HG02642 (cell line): ENCODE data around the gene VEGFB.
A peak's percentile ranks its signal among the peaks of the same experiment; 100 is the strongest.

Experiments
- ATAC-seq: cut with Tn5 transposase; IDR thresholded peaks from one replicate; pipeline ENCODE4 v1.9.1; 2021; ENCODE audit warnings: mild to moderate bottlenecking; ENCODE audit not compliant: unreplicated experiment, poor library complexity

The VEGFB gene

DNA sequence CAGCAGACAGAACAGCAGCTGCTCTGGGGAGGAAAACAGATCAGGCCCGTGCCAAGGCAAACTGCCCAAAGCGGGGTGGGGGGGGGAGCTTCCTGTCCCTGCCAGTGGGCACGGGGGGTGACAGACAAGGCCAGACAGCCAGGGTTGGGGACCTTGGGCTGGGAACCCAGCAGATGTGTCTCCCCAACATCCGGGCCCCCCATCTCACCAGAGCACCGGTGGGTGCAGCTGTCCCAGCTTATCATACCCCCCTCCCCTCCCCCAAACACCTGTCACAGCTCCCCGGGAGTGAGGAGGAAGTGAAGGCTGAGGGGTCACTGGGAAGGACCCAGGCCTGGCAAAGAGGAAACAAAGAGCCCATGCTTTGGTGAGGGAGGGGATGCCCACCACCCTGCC is 11.0 kb downstream of the VEGFB start:
- ATAC-seq = no peak

GRCh38 chr11:64245797-64246620 is 11.6 kb downstream of the VEGFB start:
- ATAC-seq = no peak

GRCh38 chr11:64246621-64246870 is 12.2 kb downstream of the VEGFB start:
- ATAC-seq = peak; percentile 10

DNA sequence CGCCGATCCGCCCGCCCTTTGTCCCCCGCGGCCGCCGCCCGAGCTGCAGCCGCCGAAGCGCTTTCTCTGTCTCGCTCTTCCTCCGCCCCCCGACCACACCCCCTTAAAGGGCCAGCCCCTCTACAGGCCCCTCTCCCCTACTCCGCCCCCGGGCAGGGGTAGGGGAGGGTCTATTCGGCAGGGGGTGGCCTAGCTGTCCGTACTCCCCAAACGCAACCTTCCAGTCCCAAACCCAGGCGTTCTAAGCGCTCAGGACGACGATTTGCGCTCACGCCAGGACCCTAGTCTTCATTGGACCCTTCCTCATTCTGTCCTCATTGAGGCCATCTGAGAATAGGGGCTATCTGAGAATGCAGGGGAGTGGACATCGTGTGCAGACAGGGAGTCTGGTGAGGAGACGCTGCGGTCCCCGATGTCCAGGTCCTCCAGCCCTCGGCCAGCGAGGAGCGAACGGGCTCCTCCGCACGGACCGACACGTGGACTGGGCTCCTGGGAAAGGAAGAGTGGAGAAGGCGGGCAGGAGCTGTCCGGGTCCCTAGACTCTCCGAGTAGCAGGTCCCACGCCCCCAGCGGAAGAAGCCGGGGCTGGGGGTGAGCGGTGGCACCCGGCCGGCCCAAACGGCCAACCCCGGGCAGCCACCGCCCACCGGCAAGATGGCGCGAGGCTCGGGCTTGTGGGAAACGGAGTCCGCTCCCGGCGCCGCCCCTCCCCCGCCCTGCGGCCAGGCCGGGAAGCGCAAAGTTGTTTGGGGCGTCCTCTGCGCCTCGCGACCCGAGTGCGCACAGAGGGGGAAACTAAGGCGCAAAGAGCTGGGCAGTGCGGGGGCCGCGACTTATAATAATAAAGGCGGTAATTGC is 12.7 kb downstream of the VEGFB start, which contains the start of gene PPP1R14B:
Gene PPP1R14B, minus strand, starts transcription at position 73 of the 858 bp plus-strand sequence. CDS start 270 bp downstream, outside the sequence.
- ATAC-seq = peak; percentile 37

- ATAC-seq = no peak
Observed at GRCh38 chr11:64247729-64248531, 13.5 kb downstream of the VEGFB start.

GRCh38 chr11:64248578-64248977 is 14.2 kb downstream of the VEGFB start:
- no peak for ATAC-seq

GRCh38 chr11:64249038-64249437 is 14.7 kb downstream of the VEGFB start:
- ATAC-seq = no peak

GRCh38 chr11:64249563-64250414 is 15.4 kb downstream of the VEGFB start:
- no peak for ATAC-seq

GRCh38 chr11:64250415-64251015 is 16.1 kb downstream of the VEGFB start:
- ATAC-seq = no peak

DNA sequence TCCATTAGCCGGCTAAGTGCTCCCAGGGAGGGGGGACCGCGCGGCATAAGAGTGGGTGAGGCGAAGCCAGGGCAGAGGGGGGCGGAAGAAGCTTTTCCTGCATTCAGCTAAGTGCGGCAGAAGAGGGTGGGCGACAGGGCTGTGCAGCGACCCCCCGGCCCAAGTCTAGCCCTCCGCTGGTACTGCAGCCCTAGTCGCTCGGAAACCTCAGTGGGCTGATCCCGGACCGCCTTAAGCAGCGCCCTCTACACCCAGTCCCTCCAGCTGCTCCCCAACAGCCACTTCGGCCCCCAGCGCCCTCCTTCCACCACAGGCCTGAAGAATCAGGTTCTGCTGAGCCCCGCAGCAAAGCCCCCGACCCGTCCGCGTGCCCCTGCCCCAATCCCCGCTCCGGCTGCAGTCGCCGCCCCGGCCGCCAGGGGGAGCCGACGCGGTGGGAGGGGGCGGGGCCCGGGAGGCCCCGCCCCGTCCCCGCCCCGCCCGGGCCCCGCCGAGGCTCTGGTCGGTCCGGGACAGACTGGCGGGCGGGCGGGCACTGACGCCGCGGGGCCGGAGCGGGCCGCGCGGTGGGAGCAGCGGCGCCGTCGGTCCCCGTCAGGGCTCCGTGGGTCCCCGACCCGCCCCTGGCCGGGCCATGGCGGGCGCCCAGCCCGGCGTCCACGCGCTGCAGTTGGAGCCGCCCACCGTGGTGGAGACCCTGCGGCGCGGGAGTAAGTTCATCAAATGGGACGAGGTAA is 16.8 kb downstream of the VEGFB start, which contains the start of gene PLCB3:
Gene PLCB3, plus strand, starts transcription at position 515 of the 737 bp plus-strand sequence. Its CDS starts 120 bp downstream, at position 635.
- peak; percentile 47 for ATAC-seq

- no peak for ATAC-seq
Observed at GRCh38 chr11:64251753-64252002, 17.3 kb downstream of the VEGFB start.

- no peak for ATAC-seq
Observed at GRCh38 chr11:64252003-64252872, 17.9 kb downstream of the VEGFB start.

- ATAC-seq = no peak
Observed at GRCh38 chr11:64253043-64253442, 18.7 kb downstream of the VEGFB start.

GRCh38 chr11:64253481-64253880 is 19.1 kb downstream of the VEGFB start:
- ATAC-seq = no peak

DNA sequence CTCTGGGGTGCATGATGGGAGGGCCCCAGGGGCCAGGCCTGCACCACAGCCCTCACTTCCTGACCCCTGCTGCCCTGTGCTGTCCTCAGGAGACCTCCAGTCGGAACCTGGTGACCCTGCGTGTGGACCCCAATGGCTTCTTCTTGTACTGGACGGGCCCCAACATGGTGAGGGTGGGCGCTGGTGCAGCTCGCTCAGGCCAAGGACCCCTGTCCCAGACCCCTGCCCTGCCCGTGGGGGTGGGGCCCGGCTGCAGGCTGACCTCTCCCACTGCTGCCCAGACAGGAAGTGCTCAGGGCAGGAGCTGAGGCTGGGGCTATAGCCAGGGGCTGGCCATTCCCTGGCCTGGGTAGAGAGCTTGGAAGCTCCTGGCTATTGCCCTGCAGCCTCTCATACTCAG is 19.9 kb downstream of the VEGFB start:
- ATAC-seq = no peak

DNA sequence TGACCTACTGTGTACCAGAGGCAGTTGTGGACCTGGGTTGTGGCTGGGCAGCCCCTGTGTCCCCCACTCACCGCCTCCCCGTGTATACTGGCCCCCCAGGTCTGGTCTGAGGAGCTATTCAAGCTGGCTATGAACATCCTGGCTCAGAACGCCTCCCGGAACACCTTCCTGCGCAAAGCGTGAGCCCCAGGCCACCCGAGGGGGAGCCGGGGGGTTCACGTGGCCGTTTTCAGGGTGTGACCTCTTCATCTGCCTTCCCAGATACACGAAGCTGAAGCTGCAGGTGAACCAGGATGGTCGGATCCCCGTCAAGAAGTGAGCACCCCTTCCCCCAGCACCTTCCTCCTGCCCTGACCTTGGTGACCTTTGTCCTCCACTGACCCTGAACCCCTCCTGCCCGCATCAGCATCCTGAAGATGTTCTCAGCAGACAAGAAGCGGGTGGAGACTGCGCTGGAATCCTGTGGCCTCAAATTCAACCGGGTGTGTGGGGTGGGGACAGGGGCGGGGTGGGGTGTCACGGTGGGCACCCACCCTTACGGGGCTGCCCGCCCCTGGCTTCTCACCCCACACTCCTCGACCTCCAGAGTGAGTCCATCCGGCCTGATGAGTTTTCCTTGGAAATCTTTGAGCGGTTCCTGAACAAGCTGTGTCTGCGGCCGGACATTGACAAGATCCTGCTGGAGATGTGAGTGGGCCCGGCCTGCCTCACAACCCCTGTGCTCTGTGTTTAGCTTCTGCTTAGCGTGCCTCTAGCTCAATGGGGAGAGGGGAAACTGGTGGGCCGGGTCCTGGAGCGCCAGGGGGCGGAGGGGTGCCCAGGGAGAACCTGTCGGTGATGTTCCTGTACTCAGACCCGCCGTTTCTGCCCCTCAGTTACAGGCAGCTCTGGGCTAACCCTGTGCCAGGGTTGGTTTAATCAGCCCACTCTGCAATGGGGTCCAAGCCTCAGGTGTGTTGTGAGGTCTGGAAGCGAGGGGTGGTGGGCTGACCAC is 21.0 kb downstream of the VEGFB start:
- no peak for ATAC-seq

GRCh38 chr11:64256300-64256699 is 21.9 kb downstream of the VEGFB start:
- ATAC-seq = no peak
